Liver (tissue), 9 donors: Measurements from ENCODE around the gene PRAMEF7. TPM values are rescaled to one million over a fixed set of nuclear protein-coding genes. Genes with fewer than 3 reads are reported as not detected.
"Not testable (repeated sequence)": the region's sequence is repeated elsewhere in the genome, so short reads cannot be mapped to it uniquely, and the experiment has no call there.

Source experiments
- DNase-seq: peaks from one replicate; pipeline ENCODE4 v3.0.0-alpha.2; 2017; ENCODE audit warnings: low spot score
- H3K27ac ChIP-seq, 2 donors: one replicate each; pipeline ENCODE4 v1.7.0; 2013; ENCODE audit warnings: inconsistent platforms in 2 of 2, low read length in 2 of 2, control low read depth in 1 of 2, low read depth in 1 of 2, mild to moderate bottlenecking in 1 of 2
- H3K27me3 ChIP-seq, 4 donors: one replicate each; pipeline versions ENCODE4 v1.6.1 to v1.7.0; 2013; ENCODE audit warnings: low read length in 3 of 4, inconsistent platforms in 1 of 4, mild to moderate bottlenecking in 1 of 4, moderate library complexity in 1 of 4; ENCODE audit not compliant: control insufficient read depth in 4 of 4, insufficient read depth in 4 of 4
- H3K36me3 ChIP-seq, 4 donors: one replicate each; pipeline versions ENCODE4 v1.6.1 to v1.7.0; 2013; ENCODE audit warnings: low read length in 3 of 4, mild to moderate bottlenecking in 3 of 4, low read depth in 1 of 4, moderate library complexity in 1 of 4; ENCODE audit not compliant: control insufficient read depth in 4 of 4, insufficient read depth in 3 of 4
- H3K4me1 ChIP-seq, 4 donors: one replicate each; pipeline versions ENCODE4 v1.6.1 to v1.7.0; 2013; ENCODE audit warnings: low read length in 3 of 4, mild to moderate bottlenecking in 3 of 4, moderate library complexity in 1 of 4; ENCODE audit not compliant: control insufficient read depth in 4 of 4, insufficient read depth in 4 of 4
- H3K4me3 ChIP-seq, 3 donors: one replicate each; pipeline versions ENCODE4 v1.6.1 to v1.7.0; 2013; ENCODE audit warnings: low read length in 3 of 3, control low read depth in 1 of 3, low read depth in 1 of 3, mild to moderate bottlenecking in 1 of 3
- H3K9ac ChIP-seq, 2 donors: one replicate each; pipeline ENCODE4 v1.7.0; 2013; ENCODE audit warnings: low read length in 2 of 2, mild to moderate bottlenecking in 2 of 2, moderate library complexity in 2 of 2, control low read depth in 1 of 2, low read depth in 1 of 2
- H3K9me3 ChIP-seq, 4 donors: one replicate each; pipeline versions ENCODE4 v1.6.1 to v1.7.0; 2013; ENCODE audit warnings: low read length in 3 of 4; ENCODE audit not compliant: control insufficient read depth in 4 of 4
- HNF4A ChIP-seq, 2 donors: conservative IDR thresholded peaks; 2 replicates each; pipeline ENCODE4 v1.6.1; 2016; ENCODE audit warnings: antibody characterized with exemption in 2 of 2, mild to moderate bottlenecking in 2 of 2
- JUND ChIP-seq, 2 donors: IDR thresholded peaks; 2 replicates each; pipeline ENCODE4 v1.6.1; 2016; ENCODE audit warnings: antibody characterized with exemption in 2 of 2
- RXRA ChIP-seq, 2 donors: IDR thresholded peaks; 2 replicates each; pipeline ENCODE4 v1.6.1; 2017 to 2018; ENCODE audit warnings: antibody characterized with exemption in 2 of 2, mild to moderate bottlenecking in 1 of 2
- WGBS: extraction: QIAGEN DNeasy Blood & Tissue Kit; methylation state at CpG from one replicate; pipeline ENCODE4 v1.1.7; 2013; 5-methylcytosine and 5-hydroxymethylcytosine counted together
- polyA plus RNA-seq, 2 donors: library from polyadenylated mRNA; stranded (reverse) in 1 of 2; unstranded in 1 of 2; fragments of 200-250 nt in 1 of 2; fragments of >200 nt in 1 of 2; fragmentation: Nextera tagmentation in 1 of 2; extraction: Ambion mirVana in 1 of 2; gene quantifications; one replicate each; pipeline versions ENCODE4 v1.2.1 to v1.2.3, GENCODE V29; 2013 to 2015
- total RNA-seq, 2 donors: library from RNA; depleted of rRNA; stranded (reverse); fragments of >200 nt; gene quantifications; one replicate each; pipeline ENCODE4 v1.2.3, GENCODE V29; 2014
- donor health status: healthy.
- donor health status: healthy.
- donor health status: healthy.
- donor health status: healthy.
- donor health status: healthy.

The PRAMEF7 gene
- not detected for total RNA-seq
- under 1 TPM in 1 of 2 donors, not detected in 1; 0.03 TPM for polyA plus RNA-seq

GRCh38 chr1:12916310-12916709 is at the start of gene PRAMEF7:
TSS of gene PRAMEF7 (plus strand) at chr1:12916610. CDS start at chr1:12917693, 1,083 bp downstream.
- not testable (repeated sequence) for H3K9me3 ChIP-seq, H3K27ac ChIP-seq, H3K4me1 ChIP-seq, H3K27me3 ChIP-seq, DNase-seq, H3K36me3 ChIP-seq, H3K4me3 ChIP-seq, H3K9ac ChIP-seq
- no CpG with 5 or more reads among the region's 1 CpG for WGBS

GRCh38 chr1:12878453-12878852 is 38.0 kb upstream of the PRAMEF7 start:
- DNase-seq, H3K27ac ChIP-seq, H3K9ac ChIP-seq, H3K4me3 ChIP-seq, H3K4me1 ChIP-seq, H3K9me3 ChIP-seq, H3K36me3 ChIP-seq, H3K27me3 ChIP-seq: not testable (repeated sequence)
- WGBS = 95% methylated on average over 3 of the region's 4 CpGs

GRCh38 chr1:12886101-12886500 is 30.3 kb upstream of the PRAMEF7 start, which contains the start of gene PRAMEF4:
TSS of gene PRAMEF4 (minus strand) at chr1:12886201. CDS start at chr1:12883394, 2,807 bp downstream.
- H3K27me3 ChIP-seq, H3K9ac ChIP-seq, H3K4me3 ChIP-seq, H3K36me3 ChIP-seq, H3K4me1 ChIP-seq, DNase-seq, H3K27ac ChIP-seq, H3K9me3 ChIP-seq: not testable (repeated sequence)
- 98% methylated on average over 3 of the region's 3 CpGs for WGBS

- not testable (repeated sequence) for H3K4me3 ChIP-seq, DNase-seq, H3K27me3 ChIP-seq, H3K4me1 ChIP-seq, H3K9me3 ChIP-seq, H3K9ac ChIP-seq, H3K36me3 ChIP-seq, H3K27ac ChIP-seq
- WGBS = 86% methylated on average over 1 of the region's 1 CpG
These were observed 18.2 kb upstream of the PRAMEF7 start, which contains the start of gene PRAMEF10 for GRCh38 chr1:12898170-12898569. TSS of gene PRAMEF10 (minus strand) at chr1:12898270. CDS start at chr1:12895847, 2,423 bp downstream.

GRCh38 chr1:12899186-12899585 is 17.2 kb upstream of the PRAMEF7 start:
- not testable (repeated sequence) for H3K27me3 ChIP-seq, H3K27ac ChIP-seq, H3K36me3 ChIP-seq, H3K9me3 ChIP-seq, H3K4me1 ChIP-seq, H3K4me3 ChIP-seq, DNase-seq, H3K9ac ChIP-seq

GRCh38 chr1:12903793-12904572 is 12.4 kb upstream of the PRAMEF7 start:
- not testable (repeated sequence) for H3K4me1 ChIP-seq, H3K4me3 ChIP-seq, DNase-seq, H3K36me3 ChIP-seq, H3K9ac ChIP-seq, H3K9me3 ChIP-seq, H3K27me3 ChIP-seq, H3K27ac ChIP-seq
- 29% methylated on average over 4 of the region's 5 CpGs for WGBS
- TF ChIP-seq RXRA (IDR thresholded peaks at IDR 0.05) = peak in 1 of 2 donors; percentile 19
- TF ChIP-seq JUND (IDR thresholded peaks at IDR 0.05) = peak in 1 of 2 donors; percentile 10
- peak in 1 of 2 donors; percentile 11 for TF ChIP-seq HNF4A (conservative IDR thresholded peaks at IDR 0.05)
